Neural crest cell (in vitro differentiated cells): ENCODE results near the gene SERPINA4. TPM values are rescaled to one million over a fixed set of nuclear protein-coding genes. Genes with fewer than 3 reads are reported as not detected.
A peak's percentile ranks its signal among the peaks of the same experiment; 100 is the strongest.

Experiments
- DNase-seq: peaks from one replicate; pipeline ENCODE4 v3.0.0; 2021; ENCODE audit warnings: low read depth, mixed read lengths, low spot score
- H3K27ac Mint-ChIP-seq: one replicate; pipeline ENCODE4 v1.8.0; 2021; ENCODE audit warnings: mild to moderate bottlenecking, mixed read lengths; ENCODE audit not compliant: unreplicated experiment
- H3K27me3 Mint-ChIP-seq: 2 replicates; pipeline ENCODE4 v1.8.0; 2021; ENCODE audit warnings: low read depth, mild to moderate bottlenecking, mixed read lengths
- H3K36me3 Mint-ChIP-seq: 2 replicates; pipeline ENCODE4 v1.8.0; 2021; ENCODE audit warnings: low read depth, mild to moderate bottlenecking, mixed read lengths
- H3K4me1 Mint-ChIP-seq: 2 replicates; pipeline ENCODE4 v1.8.0; 2021; ENCODE audit warnings: mixed read lengths
- H3K4me3 Mint-ChIP-seq: one replicate; pipeline ENCODE4 v1.8.0; 2021; ENCODE audit warnings: mild to moderate bottlenecking, mixed read lengths
- H3K9me3 Mint-ChIP-seq: 2 replicates; pipeline ENCODE4 v1.8.0; 2021; ENCODE audit warnings: mixed read lengths
- total RNA-seq: library from RNA; stranded (reverse); gene quantifications from 2 replicates; pipeline ENCODE4 v1.2.1, GENCODE V29; 2021
- TF ChIP-seq, protein P1 (sequence below): fragments of 200-600 bp; sonication (generic); conservative IDR thresholded peaks from 2 replicates; pipeline ENCODE4 v1.5.0; 2021; ENCODE audit warnings: antibody characterized with exemption, mild to moderate bottlenecking

Gene SERPINA4
- total RNA-seq, 1 donor from 2014 or later = not detected

DNA sequence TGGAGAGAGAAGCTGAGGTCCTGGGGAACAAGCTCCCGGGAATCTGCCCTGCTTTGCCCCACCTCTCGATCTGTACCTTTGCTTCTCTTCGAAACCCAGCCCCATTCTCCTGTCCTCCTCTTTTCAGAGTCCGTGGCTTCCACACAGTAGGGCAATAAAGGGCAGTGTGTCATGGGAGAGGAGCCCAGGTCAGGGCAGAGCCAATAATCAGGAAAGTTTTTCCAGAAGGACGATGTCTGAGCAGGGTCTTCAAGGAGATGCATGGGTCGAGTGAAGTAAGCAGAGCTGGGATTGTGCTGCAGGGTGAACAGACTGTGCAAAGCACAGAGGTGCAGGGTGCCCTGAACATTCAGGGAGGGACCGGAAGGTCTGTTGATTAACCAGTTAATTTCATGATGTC is 22.1 kb upstream of the SERPINA4 start:
- peak overlapping the region; percentile 22 for H3K27ac Mint-ChIP-seq
- TF ChIP-seq, protein P1, sequence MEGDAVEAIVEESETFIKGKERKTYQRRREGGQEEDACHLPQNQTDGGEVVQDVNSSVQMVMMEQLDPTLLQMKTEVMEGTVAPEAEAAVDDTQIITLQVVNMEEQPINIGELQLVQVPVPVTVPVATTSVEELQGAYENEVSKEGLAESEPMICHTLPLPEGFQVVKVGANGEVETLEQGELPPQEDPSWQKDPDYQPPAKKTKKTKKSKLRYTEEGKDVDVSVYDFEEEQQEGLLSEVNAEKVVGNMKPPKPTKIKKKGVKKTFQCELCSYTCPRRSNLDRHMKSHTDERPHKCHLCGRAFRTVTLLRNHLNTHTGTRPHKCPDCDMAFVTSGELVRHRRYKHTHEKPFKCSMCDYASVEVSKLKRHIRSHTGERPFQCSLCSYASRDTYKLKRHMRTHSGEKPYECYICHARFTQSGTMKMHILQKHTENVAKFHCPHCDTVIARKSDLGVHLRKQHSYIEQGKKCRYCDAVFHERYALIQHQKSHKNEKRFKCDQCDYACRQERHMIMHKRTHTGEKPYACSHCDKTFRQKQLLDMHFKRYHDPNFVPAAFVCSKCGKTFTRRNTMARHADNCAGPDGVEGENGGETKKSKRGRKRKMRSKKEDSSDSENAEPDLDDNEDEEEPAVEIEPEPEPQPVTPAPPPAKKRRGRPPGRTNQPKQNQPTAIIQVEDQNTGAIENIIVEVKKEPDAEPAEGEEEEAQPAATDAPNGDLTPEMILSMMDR = no peak
- peaks cover 20% of the 10 kb centered on the region for H3K27me3 Mint-ChIP-seq
- H3K4me3 Mint-ChIP-seq = no peak overlapping the region
- no peaks in the 10 kb centered on the region for H3K9me3 Mint-ChIP-seq
- H3K4me1 Mint-ChIP-seq = no peaks in the 10 kb centered on the region
- DNase-seq = no peak
- no peaks in the 10 kb centered on the region for H3K36me3 Mint-ChIP-seq

DNA sequence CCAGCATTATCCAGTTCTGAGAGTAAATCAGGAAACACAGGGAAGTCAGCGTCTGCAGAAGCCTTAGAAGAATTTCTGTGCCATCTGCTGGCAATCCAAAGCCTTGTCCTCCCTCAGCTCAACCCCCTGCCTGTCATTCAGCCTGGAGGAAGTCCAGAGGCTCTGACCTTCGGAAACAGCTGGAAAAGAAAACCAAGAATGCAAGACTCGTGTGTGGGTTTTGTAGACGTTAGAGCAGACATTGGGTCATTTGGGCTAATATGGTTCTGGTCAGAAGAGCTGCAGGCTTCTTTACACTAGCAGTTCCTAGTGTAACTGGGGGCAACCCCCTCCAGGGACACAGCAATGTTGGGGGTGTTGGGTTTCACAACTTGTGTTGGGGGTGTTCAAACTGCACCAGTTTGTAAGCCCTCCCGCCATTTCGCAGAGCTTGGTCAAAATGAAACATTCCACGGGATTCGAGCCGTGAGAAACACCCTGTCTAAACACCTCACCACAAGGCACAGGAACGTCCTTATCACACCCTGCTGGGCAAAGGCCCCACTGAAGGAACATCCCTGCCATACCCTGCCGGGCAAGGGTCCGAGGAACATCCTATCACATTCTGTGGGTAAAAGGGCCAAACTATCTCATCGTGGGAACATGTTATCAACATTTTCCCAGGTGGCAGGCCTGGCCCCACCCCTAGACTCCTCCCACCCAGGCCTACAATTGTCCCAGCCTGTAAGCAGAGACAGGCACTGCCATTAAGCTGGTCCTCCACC is 21.0 kb upstream of the SERPINA4 start:
- TF ChIP-seq, protein P1 = no peak
- Mint-ChIP-seq H3K27me3 (peaks cover 20% of the 10 kb centered on the region), H3K27ac (no peak overlapping the region), H3K4me1 (peaks cover under 1% of the 10 kb centered on the region), H3K36me3 (no peaks in the 10 kb centered on the region), H3K4me3 (no peak overlapping the region), H3K9me3 (no peaks in the 10 kb centered on the region)
- DNase-seq = no peak

DNA sequence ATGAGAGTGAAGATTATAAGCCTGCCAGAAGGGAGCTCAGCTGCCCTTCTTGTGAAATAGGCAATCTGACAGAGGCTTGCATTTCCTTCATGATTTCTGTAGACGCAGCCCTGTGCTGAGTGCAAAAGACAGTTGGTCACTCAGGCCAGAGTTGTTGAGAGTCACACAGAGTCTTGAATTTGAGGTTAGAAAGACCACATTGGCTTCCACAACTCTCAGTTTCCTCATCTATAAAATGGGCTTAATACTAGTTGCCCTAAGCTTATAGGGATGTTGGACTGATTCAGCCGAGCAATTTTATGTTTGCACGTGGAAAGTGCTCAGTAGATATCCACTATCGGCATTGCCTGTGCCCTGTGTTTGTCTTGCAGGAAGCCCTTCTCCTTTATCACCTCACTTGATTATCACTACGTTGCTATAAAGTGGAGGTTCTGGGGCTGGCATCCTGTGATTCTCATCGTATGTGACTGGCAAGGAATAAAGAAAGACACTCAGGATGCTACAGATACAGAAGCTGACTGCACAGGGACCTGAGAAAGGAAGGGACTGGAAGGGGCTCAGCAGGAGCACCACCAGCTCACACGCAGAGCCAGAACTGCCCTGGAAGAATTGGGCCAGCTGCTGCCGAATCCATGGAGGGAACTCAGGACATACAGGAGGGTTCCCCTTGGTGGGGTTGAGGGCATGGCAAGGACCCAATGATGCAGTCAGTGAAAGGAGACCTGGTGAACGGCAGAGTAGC is 19.8 kb upstream of the SERPINA4 start:
- Mint-ChIP-seq H3K27ac (no peak overlapping the region), H3K27me3 (peaks cover 20% of the 10 kb centered on the region), H3K9me3 (no peaks in the 10 kb centered on the region), H3K4me3 (no peak overlapping the region), H3K4me1 (peaks cover 10% of the 10 kb centered on the region), H3K36me3 (no peaks in the 10 kb centered on the region)
- TF ChIP-seq, protein P1 = no peak
- DNase-seq = no peak

DNA sequence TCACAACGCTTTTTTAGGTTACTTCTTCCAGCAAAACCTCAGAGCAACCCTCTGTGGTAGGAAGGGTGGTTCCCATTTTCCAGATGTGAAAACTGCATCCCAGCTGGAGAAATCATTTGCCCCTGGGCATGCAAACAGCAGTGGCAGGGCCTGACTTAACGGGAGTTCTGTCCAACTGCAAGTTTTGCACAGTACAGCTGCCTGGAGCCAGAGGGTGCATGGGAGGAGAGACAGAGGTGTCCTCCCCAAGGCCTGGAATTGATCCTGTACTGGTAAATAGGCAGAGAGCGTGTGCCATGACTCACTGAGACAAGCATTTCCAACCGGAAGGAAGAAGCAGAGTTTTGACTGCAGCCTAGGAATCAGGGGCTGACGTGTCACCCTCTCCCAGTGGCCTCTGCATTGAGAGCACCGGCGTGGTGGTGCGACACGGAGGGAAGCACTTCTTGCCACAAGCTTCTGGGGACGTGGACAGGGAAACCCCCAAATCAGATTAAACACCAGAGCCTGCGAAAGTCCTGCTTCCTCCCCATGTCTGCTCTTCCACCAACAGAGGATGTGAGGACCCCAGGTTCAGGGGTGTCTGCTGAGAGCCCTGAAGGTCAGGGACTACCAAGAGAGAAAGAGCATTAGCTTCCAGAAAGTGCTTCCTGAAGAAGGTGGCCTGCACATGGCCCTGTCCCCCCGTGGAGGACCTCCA is 19.0 kb upstream of the SERPINA4 start:
- H3K36me3 Mint-ChIP-seq = no peaks in the 10 kb centered on the region
- TF ChIP-seq, protein P1 = no peak
- peaks cover 10% of the 10 kb centered on the region for H3K4me1 Mint-ChIP-seq
- no peak for DNase-seq
- H3K27ac Mint-ChIP-seq = no peak overlapping the region
- H3K27me3 Mint-ChIP-seq = peaks cover 20% of the 10 kb centered on the region
- no peak overlapping the region for H3K4me3 Mint-ChIP-seq
- no peaks in the 10 kb centered on the region for H3K9me3 Mint-ChIP-seq

DNA sequence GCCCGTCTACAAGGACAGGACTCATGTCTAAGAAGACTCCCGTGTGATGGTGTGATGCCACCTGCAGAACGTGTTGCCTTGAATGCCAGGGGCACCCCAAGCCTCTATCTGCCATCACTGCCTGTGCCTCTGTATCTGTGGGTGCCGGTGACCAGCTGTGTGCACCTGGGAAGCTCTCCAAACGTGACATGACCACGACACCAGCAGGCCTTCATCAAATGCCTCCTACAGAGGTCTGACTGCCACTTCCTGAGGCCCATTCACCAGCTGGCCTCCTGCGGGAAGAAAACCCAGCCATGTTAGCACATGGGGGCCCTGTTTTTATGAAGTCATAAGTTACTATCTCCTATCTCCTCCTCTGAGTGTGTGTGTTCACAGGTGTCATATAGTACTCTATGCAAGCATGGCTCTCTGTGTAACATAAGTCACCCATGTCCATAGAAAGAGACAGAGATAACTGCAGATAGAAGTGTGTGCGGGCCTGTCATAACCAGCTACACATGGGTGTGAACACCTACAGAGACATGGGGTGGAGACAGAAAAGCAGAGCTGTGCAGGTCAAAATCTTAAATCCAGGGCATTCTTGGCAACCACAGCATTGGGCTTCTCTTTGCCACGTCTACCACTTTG is 18.3 kb upstream of the SERPINA4 start:
- DNase-seq = no peak
- Mint-ChIP-seq H3K4me1 (peaks cover 10% of the 10 kb centered on the region), H3K36me3 (no peaks in the 10 kb centered on the region), H3K27me3 (peaks cover 17% of the 10 kb centered on the region), H3K9me3 (no peaks in the 10 kb centered on the region), H3K4me3 (no peak overlapping the region), H3K27ac (no peak overlapping the region)
- TF ChIP-seq, protein P1 = no peak
